GM19035 (cell line): Measurements from ENCODE around the gene ADAP1.
"Not testable (repeated sequence)": the region's sequence is repeated elsewhere in the genome, so short reads cannot be mapped to it uniquely, and the experiment has no call there.

Experiments used
- ATAC-seq: cut with Tn5 transposase; IDR thresholded peaks from one replicate; pipeline ENCODE4 v1.9.1; 2021; ENCODE audit not compliant: unreplicated experiment

ADAP1 gene

DNA sequence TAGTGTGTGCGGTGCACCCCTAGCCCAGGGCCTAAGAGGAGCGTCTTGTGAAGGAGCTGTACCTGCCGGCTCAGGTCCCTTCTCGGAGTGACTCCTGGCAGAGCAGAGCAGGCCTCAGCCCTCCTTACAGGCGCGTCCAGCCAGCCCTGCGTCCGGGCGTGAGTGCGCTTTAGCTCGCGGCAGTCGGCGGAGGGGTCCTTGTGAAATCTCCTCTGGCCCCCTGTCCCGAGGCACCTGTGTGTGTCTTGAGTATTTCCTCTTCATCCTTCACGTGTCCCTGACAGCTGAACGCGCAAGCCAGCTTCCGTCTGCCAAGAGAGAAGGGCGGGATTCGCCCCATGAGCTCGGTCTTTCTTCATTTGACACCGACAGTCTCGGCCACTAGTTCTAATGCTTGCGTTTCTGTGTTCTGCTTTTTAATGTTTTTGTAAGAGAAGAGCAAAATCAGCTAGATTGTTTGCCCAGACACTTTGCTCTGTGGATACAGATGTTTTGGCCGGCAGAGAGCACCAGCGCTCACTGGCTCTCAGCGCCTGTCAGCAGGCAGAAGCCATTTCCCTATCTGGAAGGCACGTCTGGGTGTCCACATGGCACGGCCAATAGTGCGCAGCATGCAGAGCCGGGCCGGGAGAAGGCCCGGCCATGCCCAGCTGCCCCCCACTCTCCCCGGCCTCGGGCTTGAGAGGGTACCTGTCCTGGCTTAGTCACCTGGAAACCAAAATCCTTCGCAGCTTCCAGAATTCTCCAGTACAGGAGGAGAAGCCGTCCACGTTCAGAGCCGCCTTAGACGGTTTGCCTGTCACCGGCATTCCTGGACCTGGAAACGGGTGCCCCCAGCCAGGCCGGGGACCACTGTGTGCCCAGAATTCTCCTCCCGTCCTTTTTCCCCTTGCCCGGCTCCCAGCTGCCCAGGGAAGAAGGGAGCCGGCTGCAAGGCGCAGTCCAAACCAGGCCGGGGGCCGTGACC is 71.1 kb downstream of the ADAP1 start:
- no peak for ATAC-seq

DNA sequence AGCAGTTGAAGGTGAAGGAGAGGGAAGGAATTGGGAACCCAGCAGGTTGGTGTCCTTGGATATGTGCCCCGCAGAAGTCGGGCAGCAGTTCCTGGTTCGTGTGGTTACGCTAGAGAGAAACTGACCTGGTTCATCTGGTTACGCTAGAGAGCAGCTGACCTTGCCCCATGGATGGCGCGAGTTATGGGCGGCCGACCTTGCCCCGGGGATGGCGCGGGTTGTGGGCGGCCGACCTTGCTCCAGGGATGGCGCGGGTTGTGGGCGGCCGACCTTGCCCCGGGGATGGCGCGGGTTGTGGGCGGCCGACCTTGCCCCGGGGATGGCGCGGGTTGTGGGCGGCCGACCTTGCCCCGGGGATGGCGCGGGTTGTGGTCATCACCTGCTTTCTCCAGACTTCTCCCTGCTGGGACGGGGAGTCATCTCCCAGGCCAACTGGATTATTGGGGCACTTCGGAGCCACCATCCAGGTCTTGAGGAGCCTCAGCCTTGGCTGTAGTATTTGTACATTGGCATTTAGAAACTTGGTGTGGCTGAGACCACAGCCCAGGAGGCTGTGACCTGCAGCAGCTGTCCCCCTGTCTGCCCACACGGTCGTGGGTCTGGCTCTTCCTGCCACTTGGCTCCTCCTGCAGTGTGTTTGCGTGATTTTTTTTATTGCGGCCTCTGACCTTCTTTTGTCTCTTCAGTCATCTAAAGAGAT is 72.0 kb downstream of the ADAP1 start:
- ATAC-seq: no peak

DNA sequence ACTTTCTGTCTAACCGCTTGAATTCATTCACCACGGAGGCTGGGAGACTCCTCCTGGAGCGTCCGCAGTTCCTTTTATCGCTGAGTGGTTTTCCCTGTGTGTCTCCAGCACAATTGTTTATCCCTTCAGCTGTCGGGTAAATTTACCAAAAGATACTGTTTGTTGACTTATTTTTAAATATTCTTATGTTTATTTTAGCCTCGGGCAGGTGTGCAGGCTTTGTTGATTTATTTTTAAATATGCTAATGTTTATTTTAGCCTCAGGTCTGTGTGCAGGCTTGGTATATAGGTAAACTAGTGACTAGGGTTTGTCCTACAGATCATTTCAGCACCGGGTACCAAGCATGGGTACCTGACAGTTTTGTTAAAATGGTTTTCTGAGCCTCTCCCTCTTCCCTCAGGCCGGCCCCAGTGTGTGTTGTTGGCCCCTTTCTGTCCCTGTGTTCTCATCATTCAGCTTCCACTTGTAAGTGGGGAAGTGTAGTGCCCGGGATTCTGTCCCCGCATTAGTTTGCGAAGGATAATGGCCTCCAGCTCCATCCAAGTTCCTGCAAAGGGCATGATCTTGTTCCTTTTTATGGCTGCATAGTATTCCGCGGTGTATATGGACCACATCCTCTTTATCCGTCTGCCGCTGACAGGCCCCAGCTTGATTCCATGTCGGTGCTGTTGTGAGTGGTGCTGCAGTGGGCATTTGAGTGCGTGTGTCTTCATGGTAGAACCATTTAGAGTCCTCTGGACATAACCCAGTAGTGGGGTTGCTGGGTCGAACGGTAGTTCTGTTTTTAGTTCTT is 72.8 kb downstream of the ADAP1 start:
- no peak for ATAC-seq

DNA sequence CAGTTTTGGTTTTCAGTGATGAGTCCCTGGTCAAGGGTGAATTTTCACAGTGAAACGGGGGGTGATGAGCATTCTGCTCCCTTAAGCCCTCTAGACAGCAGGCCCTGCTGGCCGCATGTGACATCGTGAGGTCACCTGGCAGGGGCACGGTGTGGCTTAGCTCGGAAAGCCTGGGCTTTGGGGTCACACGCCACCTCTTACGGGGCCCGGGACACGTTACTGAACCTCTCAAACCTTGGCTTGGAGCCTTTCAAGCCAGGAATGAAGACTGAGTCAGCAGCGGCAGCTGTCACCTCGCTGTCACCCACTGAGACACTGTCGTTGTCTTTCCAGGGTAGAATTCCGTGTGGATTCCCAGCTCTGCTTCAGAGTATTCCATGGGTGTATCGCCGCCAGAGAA is 74.0 kb downstream of the ADAP1 start:
- no peak for ATAC-seq

DNA sequence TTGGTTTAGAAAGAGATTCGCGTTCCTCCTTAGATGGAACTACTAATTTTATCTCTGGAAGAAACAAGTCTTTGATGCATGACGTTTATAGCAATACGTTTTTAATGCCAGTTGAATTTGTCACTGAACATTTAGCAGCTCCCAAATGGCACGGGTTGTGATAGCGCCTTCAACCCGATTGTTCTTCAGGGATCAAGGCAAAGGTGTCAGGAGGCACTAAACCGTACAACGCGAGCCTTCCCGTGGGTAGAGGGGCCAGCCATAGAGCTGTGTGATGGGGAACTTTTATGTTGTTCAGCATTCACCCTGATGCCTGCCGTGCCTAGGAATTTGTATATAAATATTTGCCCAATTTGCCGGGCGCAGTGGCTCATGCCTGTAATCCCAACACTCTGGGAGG is 74.8 kb downstream of the ADAP1 start:
- ATAC-seq: no peak

GRCh38 chr7:879093-879492 is 75.4 kb downstream of the ADAP1 start:
- ATAC-seq: no peak

GRCh38 chr7:877312-878232 is 76.9 kb downstream of the ADAP1 start:
- ATAC-seq: no peak

DNA sequence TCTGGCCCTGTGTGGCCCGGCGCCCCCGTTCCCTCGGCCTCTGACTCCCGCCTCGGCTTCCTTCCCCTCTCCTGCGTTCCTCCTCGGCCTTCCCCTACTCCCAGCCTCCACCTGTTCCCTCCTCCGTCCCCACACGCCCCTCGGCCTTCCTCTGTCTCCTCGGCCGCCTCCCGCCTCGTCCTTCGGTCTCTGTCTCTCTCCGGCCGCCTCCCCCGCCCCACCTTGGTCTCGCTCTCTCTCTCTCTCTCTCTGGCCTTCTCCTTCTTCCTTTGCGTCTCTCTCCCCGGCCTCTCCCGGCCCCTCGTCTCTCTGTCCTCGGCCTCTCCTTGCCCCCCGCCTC is 77.5 kb downstream of the ADAP1 start:
- peak; percentile 24 for ATAC-seq

DNA sequence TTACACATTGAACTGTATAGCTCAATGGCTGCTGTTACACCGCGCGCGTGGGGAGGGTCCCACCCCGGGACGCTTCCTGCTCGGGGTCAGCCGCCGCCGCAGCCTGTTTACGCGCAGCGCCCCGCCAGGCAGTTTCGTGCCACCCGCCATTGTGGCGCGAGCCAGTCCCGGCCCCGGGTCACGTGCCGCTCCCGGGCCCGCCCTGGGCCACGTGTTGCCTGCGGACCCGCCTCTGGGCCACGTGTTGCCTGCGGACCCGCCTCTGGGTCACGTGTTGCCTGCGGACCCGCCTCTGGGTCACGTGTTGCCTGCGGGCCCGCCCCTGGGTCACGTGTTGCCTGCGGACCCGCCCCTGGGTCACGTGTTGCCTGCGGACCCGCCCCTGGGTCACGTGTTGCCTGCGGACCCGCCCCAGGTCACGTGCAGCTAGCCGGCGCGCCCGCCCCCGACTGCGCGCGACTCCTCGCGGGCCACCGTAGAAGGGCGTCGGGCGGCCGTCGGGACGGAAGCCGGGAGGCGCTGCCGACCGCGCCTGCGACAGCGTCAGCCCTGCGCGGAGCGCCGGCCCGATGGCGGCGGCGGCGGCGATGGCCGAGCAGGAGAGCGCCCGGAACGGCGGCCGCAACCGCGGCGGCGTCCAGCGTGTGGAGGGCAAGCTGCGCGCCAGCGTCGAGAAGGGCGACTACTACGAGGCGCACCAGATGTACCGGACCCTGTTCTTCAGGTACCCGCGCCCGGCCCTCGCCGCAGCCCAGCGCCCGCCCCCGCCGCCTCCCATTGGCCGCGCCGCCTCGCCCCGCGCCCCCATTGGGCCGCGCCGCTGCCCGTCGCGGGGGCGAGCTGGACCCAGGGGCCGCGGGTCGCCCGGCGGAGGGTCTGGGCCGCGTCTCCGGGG is 78.2 kb downstream of the ADAP1 start, which contains the start of gene GET4:
GET4 (plus strand) TSS at position 478 of the 895 bp plus-strand sequence; CDS start at position 570, 92 bp downstream.
- peak; percentile 79 for ATAC-seq

DNA sequence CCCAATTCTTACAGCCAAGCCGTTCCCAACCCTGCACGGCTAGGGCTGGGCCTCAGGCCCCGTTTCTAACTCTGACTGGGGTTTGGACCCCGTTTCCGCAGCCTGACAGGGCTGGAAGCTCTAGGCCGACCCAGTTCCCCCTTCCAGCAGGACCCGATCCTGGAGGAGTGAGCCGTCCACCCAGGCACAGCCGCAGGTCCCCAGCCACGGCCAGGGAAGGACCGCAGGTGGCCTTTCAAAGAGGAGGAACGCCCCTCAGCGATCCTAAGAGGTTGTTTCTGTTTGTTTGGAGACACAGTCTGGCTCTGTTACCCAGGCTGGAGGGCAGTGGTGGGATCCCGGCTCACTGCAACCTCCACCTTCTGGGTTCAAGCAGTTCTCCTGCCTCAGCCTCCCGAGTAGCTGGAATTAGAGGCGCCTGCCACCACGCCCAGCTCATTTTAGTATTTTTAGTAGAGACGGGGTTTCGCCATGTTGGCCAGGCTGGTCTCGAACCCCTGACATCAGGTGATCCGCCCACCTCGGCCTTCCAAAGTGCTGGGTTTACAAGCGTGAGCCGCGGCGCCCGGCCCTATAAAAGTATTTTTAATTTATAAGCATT is 78.9 kb downstream of the ADAP1 start:
- no peak for ATAC-seq

DNA sequence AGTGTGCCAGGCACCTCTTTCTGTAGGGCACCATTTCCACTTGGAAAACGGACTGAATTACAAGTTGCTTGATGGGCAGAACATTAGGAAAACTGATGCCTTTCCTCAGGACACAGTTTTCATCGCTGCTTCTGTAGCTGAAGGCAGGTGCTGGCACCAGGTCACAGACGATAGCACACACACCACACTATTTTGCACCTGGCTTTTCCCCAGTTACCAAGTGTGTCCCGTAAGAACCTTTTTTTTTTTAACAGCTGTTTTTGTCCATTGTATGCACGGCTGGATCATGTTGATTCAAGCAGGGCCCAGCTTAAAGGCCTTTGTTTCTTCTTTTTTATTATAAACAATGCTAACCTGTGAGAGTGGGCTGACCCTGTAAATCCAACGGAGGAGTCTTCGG is 79.4 kb downstream of the ADAP1 start:
- ATAC-seq: no peak

- no peak for ATAC-seq
Observed at GRCh38 chr7:874031-874749, 80.3 kb downstream of the ADAP1 start.

DNA sequence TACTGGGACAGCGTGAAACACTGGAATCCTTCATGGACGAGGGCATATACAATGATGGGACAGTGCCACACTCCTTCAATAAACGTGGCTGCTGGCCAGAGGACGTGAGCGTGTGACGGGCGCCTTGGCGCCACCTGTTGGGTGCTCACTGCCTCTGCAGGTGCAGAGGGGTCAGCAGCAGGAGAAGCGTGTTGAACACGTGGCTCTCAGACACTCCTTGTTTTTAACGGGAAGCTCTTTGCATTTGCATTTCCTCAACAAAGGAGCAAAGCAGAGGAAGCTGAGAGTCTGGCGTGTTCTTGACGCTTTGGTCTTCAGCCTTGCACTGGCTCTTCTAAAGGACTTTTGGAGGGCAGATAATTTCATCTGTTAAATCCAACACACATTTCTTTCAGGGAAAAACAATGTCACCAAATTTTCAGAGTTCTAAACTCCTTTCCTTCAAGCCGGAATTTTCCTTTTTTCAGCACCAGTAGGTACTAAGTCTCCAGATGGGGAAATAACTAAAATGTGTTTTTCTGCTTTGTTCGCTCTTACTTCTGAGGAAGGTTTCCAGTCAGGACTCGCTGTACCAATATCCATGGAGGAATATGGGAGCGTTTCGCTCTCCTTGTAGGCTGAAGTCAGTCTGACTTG is 81.0 kb downstream of the ADAP1 start:
- ATAC-seq: no peak

- ATAC-seq: not testable (repeated sequence)
Observed at GRCh38 chr7:872685-873084, 81.8 kb downstream of the ADAP1 start.

DNA sequence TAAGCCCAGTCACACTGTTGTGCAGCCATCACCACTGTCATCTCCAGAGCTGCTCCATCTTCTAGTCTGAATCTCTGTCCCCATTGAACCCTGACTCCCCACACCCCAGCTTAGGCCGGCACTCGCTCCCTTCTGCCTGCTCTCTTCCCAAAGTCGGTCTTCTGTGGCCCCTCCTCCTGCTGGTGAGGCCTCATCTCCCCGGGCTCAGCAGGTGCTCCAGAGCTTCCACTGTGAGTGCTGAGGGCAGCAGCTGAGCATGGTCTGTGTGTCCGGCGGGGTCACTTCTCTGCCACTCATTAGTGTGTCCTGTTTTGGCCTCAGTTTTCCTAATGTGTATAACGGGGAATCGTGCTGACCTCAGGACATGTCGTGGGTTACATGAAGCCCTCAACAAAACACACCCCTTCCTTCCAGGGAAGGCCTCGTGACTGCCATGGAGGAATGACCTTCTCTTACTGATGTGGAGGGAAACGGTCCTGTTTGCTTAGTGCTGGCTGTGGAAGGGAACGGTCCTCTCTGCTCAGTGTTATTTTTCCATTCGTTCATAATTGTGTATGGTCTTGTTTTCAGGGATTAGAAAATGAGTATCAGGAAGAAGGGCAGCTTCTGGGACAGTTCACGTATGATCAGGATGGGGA is 82.5 kb downstream of the ADAP1 start:
- no peak for ATAC-seq

- ATAC-seq: no peak
Observed at GRCh38 chr7:869348-869747, 85.1 kb downstream of the ADAP1 start.

- ATAC-seq: no peak
Observed at GRCh38 chr7:868189-868486, 86.3 kb downstream of the ADAP1 start.
